GM12878 (cell line): ENCODE results near the gene CLEC2A. TPM values are rescaled to one million over a fixed set of nuclear protein-coding genes. Genes with fewer than 3 reads are reported as not detected.

Source experiments
- ATAC-seq: fragments of 200-7000 bp; cut with Tn5 transposase; 3 replicates; pipeline ENCODE4 v1.9.1; 2020; ENCODE audit warnings: mild to moderate bottlenecking, moderate library complexity
- BruUV-seq: library from RNA; stranded (reverse); fragments of 400-500 nt; replicated peaks from 2 replicates; lab custom pipeline; 2021; lab: Mats Ljungman, UMichigan
- CTCF ChIA-PET: fragments of 300-600 bp; sonication (Branson Sonifier 250); formaldehyde crosslinking; extraction: SDS; loops from one replicate; lab custom pipeline; 2021; ENCODE audit warnings: inconsistent platforms; lab: Yijun Ruan, JAX
- POLR2A ChIA-PET: fragments of 350-600 bp; formaldehyde crosslinking; extraction: SDS; loops from one replicate; lab custom pipeline; 2021; ENCODE audit warnings: inconsistent platforms; lab: Charles Lee
- RAD21 ChIA-PET: fragments of 300-600 bp; sonication (Branson Sonifier 250); formaldehyde crosslinking; loops from one replicate; lab custom pipeline; 2023; ENCODE audit warnings: antibody characterized with exemption; ENCODE audit not compliant: unreplicated experiment; lab: Charles Lee
- SMC1A ChIA-PET: fragments of 300-600 bp; sonication (Branson Sonifier 250); formaldehyde crosslinking; loops from one replicate; lab custom pipeline; 2023; ENCODE audit not compliant: unreplicated experiment, uncharacterized antibody; lab: Charles Lee
- DNase-seq: peaks from one replicate; pipeline ENCODE4 v3.0.0-alpha.2; 2011; ENCODE audit warnings: low read depth, low spot score
- FAIRE-seq: peaks from 3 replicates; lab custom pipeline; 2011; peaks lifted over from hg19 to GRCh38; lab: Jason Lieb, UNC
- H2AFZ ChIP-seq: 2 replicates; pipeline ENCODE4 v1.6.0; 2011; ENCODE audit warnings: low read depth, low read length, control low read depth; ENCODE audit not compliant: control insufficient read depth
- H3K27ac ChIP-seq: 2 replicates; pipeline ENCODE4 v1.5.1; 2011; ENCODE audit warnings: control low read depth; ENCODE audit not compliant: control insufficient read depth, insufficient read depth
- H3K27me3 ChIP-seq, 2 experiments: replicated peaks in 1 of 2; 2 replicates each; pipeline versions ENCODE4 v1.6.0 to v1.6.1; 2011; ENCODE audit warnings: low read length in 1 of 2; ENCODE audit not compliant: control insufficient read depth in 2 of 2, insufficient read depth in 2 of 2
- H3K36me3 ChIP-seq, 2 experiments: 2 replicates each; pipeline ENCODE4 v1.5.1; 2011; ENCODE audit warnings: low read length in 1 of 2; ENCODE audit not compliant: control insufficient read depth in 2 of 2, insufficient read depth in 2 of 2
- H3K4me1 ChIP-seq: 2 replicates; pipeline ENCODE4 v1.6.1; 2011; ENCODE audit warnings: mild to moderate bottlenecking, low read length, moderate library complexity, mixed read lengths; ENCODE audit not compliant: control insufficient read depth, insufficient read depth
- H3K4me2 ChIP-seq: 2 replicates; pipeline ENCODE4 v1.6.0; 2011; ENCODE audit warnings: control low read depth; ENCODE audit not compliant: control insufficient read depth, insufficient read depth
- H3K4me3 ChIP-seq: fragments of 200-600 bp; sonication (generic); 2 replicates; pipeline ENCODE4 v1.5.1; 2016
- H3K79me2 ChIP-seq: 2 replicates; pipeline ENCODE4 v1.6.0; 2011; ENCODE audit warnings: low read length; ENCODE audit not compliant: control insufficient read depth, insufficient read depth
- H3K9ac ChIP-seq: 2 replicates; pipeline ENCODE4 v1.8.0; 2011; ENCODE audit warnings: low read length, control low read depth, mixed read lengths; ENCODE audit not compliant: control insufficient read depth, insufficient read depth
- H3K9me3 ChIP-seq: replicated peaks from 3 replicates; pipeline ENCODE4 v1.5.1; 2011; ENCODE audit warnings: mild to moderate bottlenecking, low read length; ENCODE audit not compliant: control insufficient read depth, insufficient read depth
- H4K20me1 ChIP-seq: 2 replicates; pipeline ENCODE4 v1.6.0; 2011; ENCODE audit not compliant: control insufficient read depth, insufficient read depth
- BMI1 ChIP-seq: fragments of 450-650 bp; IDR thresholded peaks from 2 replicates; pipeline ENCODE4 v1.6.1; 2016; ENCODE audit warnings: mild to moderate bottlenecking, moderate library complexity, borderline replicate concordance
- CEBPB ChIP-seq, 2 experiments: fragments of 150-350 bp in 1 of 2; IDR thresholded peaks; 2 replicates each; pipeline ENCODE4 v1.6.1; 2012 to 2014; ENCODE audit warnings: low read depth in 2 of 2, low read length in 2 of 2, borderline replicate concordance in 1 of 2, inconsistent platforms in 1 of 2
- CHD4 ChIP-seq: fragments of 200-600 bp; sonication (generic); IDR thresholded peaks from 2 replicates; pipeline ENCODE4 v1.6.1; 2016; ENCODE audit warnings: mild to moderate bottlenecking
- ETV6 ChIP-seq, 2 experiments: fragments of 450-650 bp in 1 of 2; IDR thresholded peaks in 1 of 2; conservative IDR thresholded peaks in 1 of 2; 2 replicates each; pipeline ENCODE4 v1.6.1; 2014; ENCODE audit warnings: antibody characterized with exemption in 1 of 2, borderline replicate concordance in 1 of 2, low read depth in 1 of 2, mild to moderate bottlenecking in 1 of 2, moderate library complexity in 1 of 2
- FOXM1 ChIP-seq: IDR thresholded peaks from 2 replicates; pipeline ENCODE4 v1.6.1; 2012; ENCODE audit warnings: low read depth, mild to moderate bottlenecking, inconsistent platforms, low read length, moderate library complexity
- GABPA ChIP-seq: IDR thresholded peaks from 2 replicates; pipeline ENCODE4 v1.6.1; 2014; ENCODE audit warnings: antibody characterized with exemption, low read depth, mild to moderate bottlenecking, inconsistent platforms
- HDAC2 ChIP-seq: fragments of 200-600 bp; sonication (generic); IDR thresholded peaks from 2 replicates; pipeline ENCODE4 v1.6.1; 2017
- IKZF1 ChIP-seq: fragments of 450-650 bp; conservative IDR thresholded peaks from 2 replicates; pipeline ENCODE4 v1.6.1; 2017; ENCODE audit warnings: antibody characterized with exemption, mild to moderate bottlenecking
- IRF4 ChIP-seq: IDR thresholded peaks from 2 replicates; pipeline ENCODE4 v1.6.1; 2011; ENCODE audit warnings: low read depth, low read length
- MAX ChIP-seq: IDR thresholded peaks from 2 replicates; pipeline ENCODE4 v1.6.1; 2012; ENCODE audit warnings: low read depth, low read length, improper control_type of control experiment
- NKRF ChIP-seq: fragments of 450-650 bp; conservative IDR thresholded peaks from 2 replicates; pipeline ENCODE4 v1.6.1; 2017; ENCODE audit warnings: mild to moderate bottlenecking, moderate library complexity
- RCOR1 ChIP-seq: conservative IDR thresholded peaks from 2 replicates; pipeline ENCODE4 v1.6.1; 2012; ENCODE audit warnings: low read depth, low read length, improper control_type of control experiment
- SMAD5 ChIP-seq: IDR thresholded peaks from 2 replicates; pipeline ENCODE4 v1.6.1; 2016; ENCODE audit warnings: antibody characterized with exemption, low read depth
- YY1 ChIP-seq: IDR thresholded peaks from 2 replicates; pipeline ENCODE4 v1.6.1; 2011; ENCODE audit warnings: low read depth, mild to moderate bottlenecking, low read length
- ZSCAN29 ChIP-seq: fragments of 450-650 bp; IDR thresholded peaks from 2 replicates; pipeline ENCODE4 v1.6.1; 2017; ENCODE audit warnings: mild to moderate bottlenecking, moderate library complexity
- WGBS: methylation state at CpG from one replicate; pipeline ENCODE4 v1.1.6; 2016; ENCODE audit warnings: low lambda C conversion rate; ENCODE audit not compliant: insufficient replicate concordance, insufficient coverage; ENCODE audit errors: missing lambda C conversion rate; 5-methylcytosine and 5-hydroxymethylcytosine counted together
- in situ Hi-C: fragments of 300-500 bp; cut with MboI; formaldehyde crosslinking; loops from 9 replicates; pipeline ENCODE4 v1.14.3; 2018; ENCODE audit warnings: mixed read lengths
- intact Hi-C: fragments of 100-400 bp; cut with micrococcal nuclease; formaldehyde crosslinking; loops from one replicate; pipeline ENCODE4 v1.14.2; 2022; ENCODE audit not compliant: unreplicated experiment
- polyA plus RNA-seq, 11 experiments: library from polyadenylated mRNA; depleted of rRNA in 4 of 11; unstranded in 6 of 11; stranded (reverse) in 5 of 11; fragments of >200 nt; fragmentation: Nextera tagmentation in 4 of 11; fragmentation: Illumina TruSeq in 1 of 11; extraction: Ambion mirVana in 4 of 11; extraction: Trizol in 1 of 11; gene quantifications; 1 replicate in 1 of 11; 2 replicates in 10 of 11; pipeline versions ENCODE4 v1.2.1 to v1.2.3, GENCODE V29; 2011 to 2016; ENCODE audit warnings: inconsistent platforms in 2 of 11, missing spikeins in 2 of 11, low read depth in 1 of 11
- total RNA-seq, 4 experiments: library from RNA; depleted of rRNA in 3 of 4; stranded (reverse); fragments of >200 nt in 3 of 4; fragmentation: Illumina TruSeq in 1 of 4; extraction: Trizol in 1 of 4; gene quantifications; 2 replicates each; pipeline versions ENCODE4 v1.2.1 to v1.2.3, GENCODE V29; 2013 to 2021
- TF ChIP-seq, protein P1 (sequence below): IDR thresholded peaks from 2 replicates; pipeline ENCODE4 v1.6.1; 2011; ENCODE audit warnings: low read depth, low read length, improper control_type of control experiment, borderline replicate concordance
- TF ChIP-seq, protein P2 (sequence below): IDR thresholded peaks from 2 replicates; pipeline ENCODE4 v1.6.1; 2011; ENCODE audit warnings: mild to moderate bottlenecking, low read depth, low read length, moderate library complexity; ENCODE audit not compliant: insufficient replicate concordance

CLEC2A gene
- total and polyA plus RNA-seq, 10 of the 15 experiments (the other 5 are each of a cell fraction or from before 2014, with no cell fraction given): not detected

DNA sequence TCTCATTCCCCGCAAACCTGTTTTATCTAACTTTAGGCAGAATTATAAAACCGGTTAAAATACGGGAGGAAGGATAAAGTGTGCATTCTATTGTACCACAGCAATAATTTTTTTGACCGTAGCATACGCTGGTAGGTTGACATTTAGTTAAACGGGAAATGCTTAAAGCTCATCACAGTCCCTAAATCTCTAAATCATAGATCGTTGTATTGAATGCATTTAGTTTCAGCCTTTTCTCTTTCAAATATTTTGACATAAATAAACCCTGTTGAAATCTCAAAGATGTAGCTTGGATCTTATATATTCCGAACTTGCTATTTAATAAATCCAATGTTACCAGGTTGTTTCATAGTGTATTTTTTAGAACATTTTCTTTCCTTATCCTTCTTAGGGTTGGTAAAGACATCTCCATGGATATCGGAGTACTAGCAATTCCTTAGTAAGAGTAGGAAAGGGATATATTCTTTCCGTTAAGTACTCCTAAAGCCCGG is 63.8 kb downstream of the CLEC2A start:
- no peak for ATAC-seq
- SMC1A ChIA-PET: interaction anchor here (0.8 to 2.5 kb wide), 6 partner anchors 9 to 118 kb away, joined by 3 to 13 read pairs (median 3); no protein-coding TSS in a partner anchor
- CTCF ChIA-PET: interaction anchor here (1.0 to 3.1 kb wide), 3 partner anchors 21 to 118 kb away, joined by 3 to 7 read pairs (median 4); no protein-coding TSS in a partner anchor
- TF ChIP-seq CHD4 (no peak), ETV6 (conservative IDR thresholded peaks at IDR 0.05 in 1 of 2, IDR thresholded peaks at IDR 0.05 in 1 of 2; ENCODE audit: borderline replicate concordance in 1 of 2, low read depth in 1 of 2) (no peak), MAX (no peak), YY1 (no peak), NKRF (no peak), FOXM1 (no peak), IRF4 (no peak), HDAC2 (no peak), CEBPB (IDR thresholded peaks at IDR 0.05; ENCODE audit: borderline replicate concordance in 1 of 2, low read depth in 2 of 2, low read length in 2 of 2) (no peak), IKZF1 (no peak), RCOR1 (no peak), ZSCAN29 (no peak), SMAD5 (no peak), BMI1 (no peak), GABPA (no peak)
- TF ChIP-seq, protein P1, sequence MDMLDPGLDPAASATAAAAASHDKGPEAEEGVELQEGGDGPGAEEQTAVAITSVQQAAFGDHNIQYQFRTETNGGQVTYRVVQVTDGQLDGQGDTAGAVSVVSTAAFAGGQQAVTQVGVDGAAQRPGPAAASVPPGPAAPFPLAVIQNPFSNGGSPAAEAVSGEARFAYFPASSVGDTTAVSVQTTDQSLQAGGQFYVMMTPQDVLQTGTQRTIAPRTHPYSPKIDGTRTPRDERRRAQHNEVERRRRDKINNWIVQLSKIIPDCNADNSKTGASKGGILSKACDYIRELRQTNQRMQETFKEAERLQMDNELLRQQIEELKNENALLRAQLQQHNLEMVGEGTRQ: no peak
- TF ChIP-seq, protein P2, sequence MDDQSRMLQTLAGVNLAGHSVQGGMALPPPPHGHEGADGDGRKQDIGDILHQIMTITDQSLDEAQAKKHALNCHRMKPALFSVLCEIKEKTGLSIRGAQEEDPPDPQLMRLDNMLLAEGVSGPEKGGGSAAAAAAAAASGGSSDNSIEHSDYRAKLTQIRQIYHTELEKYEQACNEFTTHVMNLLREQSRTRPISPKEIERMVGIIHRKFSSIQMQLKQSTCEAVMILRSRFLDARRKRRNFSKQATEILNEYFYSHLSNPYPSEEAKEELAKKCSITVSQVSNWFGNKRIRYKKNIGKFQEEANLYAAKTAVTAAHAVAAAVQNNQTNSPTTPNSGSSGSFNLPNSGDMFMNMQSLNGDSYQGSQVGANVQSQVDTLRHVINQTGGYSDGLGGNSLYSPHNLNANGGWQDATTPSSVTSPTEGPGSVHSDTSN: no peak
- RAD21 ChIA-PET: interaction anchor here (0.6 to 1.6 kb wide), 4 partner anchors 69 to 119 kb away, joined by 3 to 6 read pairs (median 3); no protein-coding TSS in a partner anchor
- 37% methylated on average over 11 of the region's 11 CpGs for WGBS
- Histone ChIP-seq H4K20me1 (no peaks in the 10 kb centered on the region), H3K9ac (peak overlapping the region; percentile 51), H3K27me3 (no peaks in the 10 kb centered on the region), H3K4me3 (peak overlapping the region; percentile 58), H2AFZ (peak overlapping the region; percentile 44), H3K4me2 (peak overlapping the region; percentile 84), H3K9me3 (no peaks in the 10 kb centered on the region), H3K36me3 (no peaks in the 10 kb centered on the region), H3K27ac (peak overlapping the region; percentile 54; the same call in 1 of the 2 replicates), H3K79me2 (peaks cover 12% of the 10 kb centered on the region), H3K4me1 (no peaks in the 10 kb centered on the region)
- FAIRE-seq: no peak
- no TSS peak for BruUV-seq
- DNase-seq: no peak
- intact Hi-C loops: loop anchor here (5.0 kb wide), 1 partner anchor 116 kb away; no protein-coding TSS in a partner anchor
- in situ Hi-C loops: no loop called here
- POLR2A ChIA-PET: interaction anchor here (1.4 kb wide), 1 partner anchor 109 kb away, joined by 6 read pairs; no protein-coding TSS in a partner anchor
